Hematopoietic multipotent progenitor cell (in vitro differentiated cells): Measurements from ENCODE around the gene ATP1B1. TPM values are rescaled to one million over a fixed set of nuclear protein-coding genes. Genes with fewer than 3 reads are reported as not detected.
A peak's percentile ranks its signal among the peaks of the same experiment; 100 is the strongest.
"Not testable (repeated sequence)": the region's sequence is repeated elsewhere in the genome, so short reads cannot be mapped to it uniquely, and the experiment has no call there.

ENCODE experiments used
- DNase-seq, 3 donors: peaks; one replicate each; pipeline ENCODE4 v3.0.0-alpha.2; 2011 to 2015; ENCODE audit warnings: low read depth in 2 of 3, low spot score in 2 of 3
- total RNA-seq: library from RNA; depleted of rRNA; stranded (reverse); fragments of >200 nt; gene quantifications from one replicate; pipeline ENCODE4 v1.2.3, GENCODE V29; 2012

Gene ATP1B1
- total RNA-seq, 1 donor, result 14.3 TPM

DNA sequence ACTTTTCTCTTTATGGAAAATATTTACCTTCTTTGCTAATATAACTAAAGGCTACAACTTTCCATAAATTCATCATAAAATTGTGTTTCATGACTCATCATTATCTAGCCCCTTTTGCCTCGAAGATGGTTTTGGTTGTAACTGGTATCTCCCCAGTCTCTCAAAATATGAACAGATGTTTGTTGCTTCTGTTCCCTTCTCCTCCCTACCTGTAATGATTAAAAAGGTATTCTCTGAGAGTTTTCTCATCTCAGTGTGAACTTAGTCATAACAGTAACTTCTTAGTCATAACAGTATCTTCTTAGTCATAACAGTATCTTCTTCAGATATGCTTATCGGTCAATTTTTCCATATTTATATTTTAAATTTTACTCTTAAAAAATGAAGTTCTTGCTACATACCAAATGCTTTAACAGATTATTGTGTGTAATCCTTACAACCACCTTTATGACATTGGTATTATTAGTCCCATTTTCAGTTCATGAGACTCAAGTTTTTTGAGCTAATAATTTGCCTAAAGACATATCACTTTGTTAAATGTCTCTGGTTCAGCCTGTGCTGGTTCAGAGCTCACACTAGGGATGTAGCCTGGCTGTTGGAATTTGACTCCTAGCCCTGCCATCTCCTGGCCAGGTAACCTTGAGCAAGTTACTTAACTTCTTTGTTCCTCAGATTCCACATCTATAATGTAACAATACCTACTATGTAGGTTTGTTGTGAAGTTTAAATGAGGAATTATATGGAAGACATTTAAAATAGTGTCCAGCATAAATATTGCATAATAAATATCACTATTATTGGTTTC is 32.6 kb downstream of the ATP1B1 start:
- no peak for DNase-seq

DNA sequence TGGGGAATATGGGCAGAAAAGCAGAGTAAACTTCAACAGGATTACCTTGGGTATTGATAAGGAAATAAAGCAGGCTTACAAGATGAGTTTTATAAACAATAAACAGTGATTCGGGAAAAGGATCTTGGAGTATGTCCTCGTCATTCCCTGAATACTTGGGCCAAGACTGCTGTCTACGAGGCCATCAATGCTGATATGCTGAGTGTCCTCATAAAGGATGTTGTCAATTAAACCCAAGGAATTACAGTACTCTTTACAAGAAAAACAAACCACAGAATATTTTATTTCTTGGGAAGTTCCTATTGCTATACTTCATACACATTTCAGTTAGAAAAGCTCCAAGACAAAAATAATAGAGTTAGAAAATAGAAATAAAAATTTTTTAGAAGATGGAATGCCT is 34.9 kb downstream of the ATP1B1 start:
- DNase-seq, result no peak

DNA sequence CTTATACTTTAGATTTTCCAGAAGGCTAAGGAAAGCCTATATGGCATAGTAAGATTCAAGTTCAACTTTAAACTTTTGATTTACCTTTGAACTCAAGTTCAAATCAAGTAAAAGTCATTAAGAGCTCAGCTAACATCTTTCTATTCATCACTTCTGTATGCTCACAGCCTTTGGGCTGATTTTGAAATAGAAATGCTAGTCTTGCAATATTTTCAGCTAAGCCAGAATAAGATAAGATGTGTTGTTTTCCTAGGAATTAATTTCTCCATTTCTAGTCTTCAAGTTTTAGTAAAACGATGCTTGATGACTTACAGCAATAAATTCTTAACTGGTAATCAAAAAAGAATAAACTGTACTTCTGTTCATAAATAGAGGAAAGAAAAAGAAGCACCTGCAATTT is 35.6 kb downstream of the ATP1B1 start:
- no peak for DNase-seq

DNA sequence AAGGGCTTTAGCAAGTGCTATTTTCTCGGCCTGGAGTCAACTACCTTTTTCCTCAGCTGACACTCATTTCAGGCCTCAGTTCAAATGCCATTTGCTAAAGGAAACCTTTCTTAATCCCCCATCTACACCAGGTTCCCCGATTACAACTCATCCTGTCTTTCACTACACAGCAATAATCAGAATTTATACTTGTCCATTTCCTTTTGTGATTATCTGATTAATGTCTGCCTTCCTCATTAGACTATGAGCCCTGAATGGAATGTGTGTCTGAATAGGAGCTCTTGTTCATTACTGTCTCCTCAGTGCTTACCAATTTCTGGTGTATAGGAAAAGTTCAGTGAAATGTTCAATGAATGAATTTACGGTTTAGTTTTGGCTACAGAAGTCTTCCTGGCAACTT is 36.9 kb downstream of the ATP1B1 start:
- no peak for DNase-seq

DNA sequence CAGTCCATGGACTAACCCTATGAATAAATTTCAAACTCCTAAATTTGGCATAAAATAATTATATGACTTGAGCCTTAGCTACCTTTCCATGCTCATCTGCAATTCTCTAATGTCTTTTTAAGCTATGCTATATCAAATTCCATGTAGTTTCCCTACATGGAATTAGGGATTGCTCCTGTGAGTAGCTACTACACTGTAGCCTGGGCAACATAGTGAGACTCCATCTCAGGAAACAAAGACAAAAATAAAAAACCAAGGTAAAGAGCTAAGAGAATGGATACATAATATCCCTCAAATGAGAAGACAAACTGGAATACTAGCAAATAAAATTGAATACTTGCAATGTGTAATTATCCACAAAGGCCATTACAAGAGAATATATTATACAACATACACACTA is 37.5 kb downstream of the ATP1B1 start:
- no peak for DNase-seq

DNA sequence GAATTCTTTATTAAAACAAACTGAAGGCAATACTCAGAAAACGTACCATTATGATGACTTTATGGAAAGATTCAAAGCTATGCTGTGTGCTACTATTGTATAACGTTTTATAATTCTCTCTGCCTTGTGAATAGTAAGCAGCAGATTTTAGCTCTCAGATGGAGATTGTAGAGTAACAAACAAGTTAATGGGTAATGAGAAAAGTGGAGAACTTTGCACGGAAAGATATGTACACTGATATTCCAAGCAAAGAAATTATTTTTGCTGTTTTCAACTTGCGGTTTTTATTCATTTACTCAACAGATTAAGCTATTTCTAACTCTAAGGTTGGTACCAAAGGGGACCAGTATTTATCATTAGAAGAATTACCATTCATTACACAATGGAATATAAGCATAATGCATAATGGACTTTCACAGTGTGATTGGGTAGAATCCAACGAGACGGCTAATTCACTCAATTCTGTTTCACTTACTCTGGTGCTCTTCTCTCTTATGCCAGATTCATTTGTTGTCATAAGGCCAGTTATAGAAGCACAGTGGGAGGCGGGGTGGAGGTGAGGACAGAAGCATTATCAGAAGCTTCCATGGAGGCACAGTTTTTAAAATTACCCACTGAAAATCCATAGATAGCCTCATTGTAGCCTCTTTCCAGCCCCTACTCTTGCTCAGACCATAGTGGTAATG is 38.6 kb downstream of the ATP1B1 start:
- DNase-seq, result no peak

DNA sequence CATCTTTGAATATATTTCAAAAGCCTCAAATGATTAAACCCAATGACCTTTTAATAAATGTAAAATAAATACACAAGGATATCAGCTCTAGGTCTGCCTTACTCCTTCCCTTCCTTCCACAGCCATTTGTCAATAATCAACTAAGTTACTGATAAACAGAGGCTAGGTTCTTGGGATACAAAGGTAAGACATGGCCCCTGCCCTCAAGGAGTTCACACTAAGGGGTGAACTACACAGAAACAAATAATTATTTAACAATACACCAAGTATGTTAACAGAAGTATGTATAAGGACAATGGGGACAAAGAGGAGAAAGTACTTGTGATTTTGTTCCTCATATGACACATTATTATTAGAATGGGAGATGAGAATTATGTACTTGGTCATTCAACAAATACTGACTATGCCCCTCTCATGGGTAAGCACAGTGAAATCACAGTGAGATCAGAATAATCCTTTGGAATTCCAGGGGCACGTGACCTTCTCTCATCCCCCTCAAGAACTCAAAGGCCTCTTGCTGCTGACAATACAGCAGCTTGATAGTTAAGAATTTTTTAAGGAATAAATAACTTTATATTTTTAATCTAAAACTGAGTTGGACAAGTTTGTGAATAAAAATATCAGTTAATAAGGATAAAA is 40.2 kb downstream of the ATP1B1 start:
- DNase-seq, result no peak

DNA sequence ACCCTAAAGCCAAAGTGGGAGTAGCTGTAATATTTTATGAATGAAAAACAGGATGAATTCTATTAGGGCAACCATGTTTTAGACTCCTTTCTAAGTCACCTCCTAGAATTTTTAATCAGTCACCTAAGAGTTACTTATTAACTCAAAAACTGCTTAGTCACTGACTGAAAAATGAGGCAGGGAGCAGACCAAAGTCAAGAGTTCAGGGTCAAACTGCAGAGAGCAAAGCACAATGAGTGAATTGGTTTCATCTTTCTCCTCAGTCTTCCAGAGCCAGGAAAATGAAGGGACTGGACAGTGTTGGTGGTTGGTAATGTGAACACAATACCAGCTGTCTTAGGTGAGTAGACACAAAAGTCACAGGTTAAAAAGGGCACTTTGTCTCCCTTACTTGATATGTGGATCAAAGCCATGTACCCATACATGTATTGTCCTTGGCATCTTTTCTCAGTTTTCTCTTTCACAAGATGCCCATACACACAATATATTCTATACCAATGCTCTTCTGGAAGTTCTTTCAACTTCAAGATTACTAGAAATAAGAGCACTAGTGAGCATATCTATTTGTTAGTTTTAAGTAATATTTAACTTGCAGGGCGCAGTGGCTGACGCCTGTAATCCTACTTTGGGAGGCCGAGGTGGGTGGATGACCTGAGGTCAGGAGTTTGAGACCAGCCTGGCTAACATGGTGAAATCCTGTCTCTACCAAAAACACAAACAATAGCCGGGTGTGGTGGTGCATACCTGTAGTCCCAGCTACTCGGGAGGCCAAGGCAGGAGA is 42.2 kb downstream of the ATP1B1 start:
- DNase-seq, result no peak

DNA sequence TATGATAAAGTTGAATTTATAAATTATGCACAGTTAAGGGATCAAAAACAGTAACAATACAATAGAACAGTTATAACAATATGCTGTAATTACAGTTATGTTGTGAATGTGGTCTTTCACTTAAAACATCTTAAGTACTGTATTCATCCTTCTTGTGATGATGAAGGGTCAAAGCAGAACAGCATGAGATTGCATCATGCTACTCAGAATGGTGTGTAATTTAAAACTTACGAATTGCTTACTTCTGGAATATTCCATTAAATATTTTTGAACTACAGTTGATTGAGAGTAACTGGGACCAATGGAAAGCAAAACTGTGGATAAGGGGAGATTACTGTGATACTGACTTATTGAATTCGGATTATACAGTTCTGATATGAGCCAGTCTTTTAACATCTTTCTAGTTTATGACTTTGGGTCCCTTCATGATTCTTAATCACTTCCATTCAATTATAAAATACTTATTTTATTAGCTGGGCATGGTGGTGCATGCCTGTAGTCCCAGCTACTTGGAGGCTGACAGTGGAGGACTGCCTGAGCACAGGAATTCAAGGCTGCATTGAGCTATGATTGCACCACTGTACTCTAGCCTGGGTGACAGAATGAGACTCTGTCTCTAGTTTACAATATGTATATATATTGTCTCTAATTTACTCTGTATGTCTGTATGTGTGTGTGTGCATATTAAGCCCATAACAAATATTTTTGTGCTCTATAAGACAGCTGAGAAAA is 43.2 kb downstream of the ATP1B1 start:
- DNase-seq, result no peak

DNA sequence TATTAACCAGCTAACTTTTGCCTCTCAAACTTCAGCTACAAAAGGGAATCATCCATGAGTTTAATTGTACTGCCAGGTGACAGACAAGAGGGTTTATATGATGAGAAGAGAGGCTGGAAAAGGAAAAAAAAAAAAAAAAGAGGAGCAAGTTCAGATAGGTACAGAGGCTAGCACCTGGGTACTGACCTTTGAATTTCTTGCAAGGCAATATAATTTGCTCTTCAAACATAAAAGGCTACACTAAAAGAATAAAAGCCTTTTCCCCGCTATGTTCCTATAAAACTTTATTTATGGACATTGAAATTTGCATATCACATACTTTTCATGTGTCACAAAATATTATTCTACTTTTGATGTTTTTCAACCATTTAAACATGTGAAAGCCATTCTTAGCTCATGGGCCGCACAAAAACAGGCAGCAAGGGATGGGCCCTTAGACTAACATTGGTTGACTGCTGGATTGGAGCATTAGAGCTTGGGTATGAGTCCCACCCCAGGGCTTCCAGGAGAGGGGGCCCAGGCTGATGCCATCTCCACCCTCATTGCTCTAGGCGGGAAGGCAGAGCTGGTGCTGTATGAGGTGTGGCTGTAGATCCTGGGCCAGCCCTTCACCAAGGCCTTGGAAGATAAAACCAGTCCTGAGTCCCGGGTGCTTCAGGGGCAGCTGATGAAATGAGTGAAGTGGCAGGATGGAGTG is 44.3 kb downstream of the ATP1B1 start:
- no peak for DNase-seq

DNA sequence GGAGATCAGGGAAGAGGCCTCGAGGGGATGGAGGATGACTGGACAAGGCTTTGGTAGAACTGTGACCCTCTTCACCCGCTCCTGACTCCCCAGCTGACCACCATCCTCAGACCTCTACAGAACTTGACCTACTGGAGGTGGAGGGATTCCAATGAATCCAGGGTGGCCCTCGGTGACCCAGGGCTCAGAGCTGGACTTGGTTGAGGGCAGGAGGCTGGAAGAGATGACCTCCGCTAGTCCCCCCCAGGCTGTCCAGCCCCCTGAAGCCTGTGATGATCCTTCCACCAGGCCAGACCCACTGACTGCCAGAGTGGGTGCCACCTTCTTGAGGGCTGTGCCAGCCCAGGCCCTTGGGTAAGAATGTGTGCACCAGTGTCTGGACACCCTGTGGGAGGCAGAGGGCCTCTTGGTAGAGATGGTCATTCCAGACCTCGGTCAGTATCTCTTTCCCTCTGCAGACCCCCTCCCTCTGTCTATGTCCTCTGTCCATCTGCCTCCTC is 44.9 kb downstream of the ATP1B1 start:
- no peak for DNase-seq

DNA sequence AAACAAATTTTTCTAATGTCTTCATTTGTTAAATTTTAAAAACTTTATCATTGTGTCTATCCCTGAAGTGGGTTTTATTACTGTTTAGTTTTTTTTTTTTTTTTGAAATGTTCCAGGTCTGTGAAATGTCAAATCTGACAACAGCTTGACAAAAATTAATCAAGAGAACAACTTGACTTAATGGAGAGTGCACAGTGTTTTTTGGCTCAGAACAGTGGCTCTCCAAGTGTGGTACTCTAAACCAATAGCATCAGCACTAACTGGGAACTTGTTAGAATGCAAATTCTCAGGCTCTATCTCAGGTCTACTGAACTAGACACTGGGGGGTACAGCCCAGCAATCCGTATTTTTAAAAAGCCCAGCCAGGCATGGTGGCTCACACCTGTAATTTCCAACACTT is 49.2 kb downstream of the ATP1B1 start:
- DNase-seq, result no peak

DNA sequence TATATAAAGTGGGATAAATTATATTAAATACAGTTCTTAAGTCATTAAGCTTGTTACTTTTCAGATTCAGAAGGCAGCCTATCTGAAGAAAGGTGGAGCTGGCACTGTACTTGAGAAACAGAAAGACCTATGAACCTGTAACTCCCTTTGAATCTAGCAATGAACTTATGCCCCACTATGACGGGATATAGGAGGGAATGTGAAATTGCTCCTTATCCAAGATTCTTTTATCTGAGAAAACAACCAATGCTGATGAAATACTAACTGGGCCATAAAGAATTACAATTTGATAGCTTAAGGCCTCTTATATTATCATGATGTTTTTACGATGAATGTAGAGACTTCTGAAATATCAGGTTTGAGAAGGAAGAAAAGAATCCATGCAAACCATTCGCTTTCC is 50.1 kb downstream of the ATP1B1 start:
- no peak for DNase-seq

DNA sequence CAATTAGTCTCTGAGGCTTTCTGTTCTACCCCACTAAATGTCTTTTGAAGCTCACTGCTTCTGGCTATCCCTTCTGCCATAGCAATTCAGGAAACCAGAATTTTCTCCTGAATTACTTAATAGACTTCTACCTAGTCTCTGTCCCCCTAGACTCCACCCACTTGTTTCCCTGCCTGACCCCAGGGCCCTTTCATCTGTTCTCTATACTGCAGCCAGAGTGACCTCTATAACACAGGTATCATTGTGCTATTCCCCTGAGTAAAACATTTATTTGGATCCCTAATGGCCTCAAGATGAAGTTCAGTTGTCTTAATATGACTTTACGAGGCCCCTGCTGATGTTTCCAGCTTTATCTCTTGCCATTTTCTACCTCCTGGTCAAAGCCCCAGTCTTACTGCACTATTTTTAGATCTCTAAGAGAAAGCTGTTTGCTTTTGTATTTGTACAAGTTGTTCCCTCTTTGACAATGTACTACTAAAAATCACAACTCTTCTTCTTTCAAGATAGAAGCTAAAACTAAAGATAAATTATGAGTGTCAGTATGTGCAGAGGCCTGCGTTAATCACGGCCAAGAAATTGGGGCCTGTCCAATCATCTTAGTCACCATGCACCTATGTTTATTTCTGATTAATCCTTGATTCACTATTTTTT is 54.5 kb downstream of the ATP1B1 start:
- no peak for DNase-seq

DNA sequence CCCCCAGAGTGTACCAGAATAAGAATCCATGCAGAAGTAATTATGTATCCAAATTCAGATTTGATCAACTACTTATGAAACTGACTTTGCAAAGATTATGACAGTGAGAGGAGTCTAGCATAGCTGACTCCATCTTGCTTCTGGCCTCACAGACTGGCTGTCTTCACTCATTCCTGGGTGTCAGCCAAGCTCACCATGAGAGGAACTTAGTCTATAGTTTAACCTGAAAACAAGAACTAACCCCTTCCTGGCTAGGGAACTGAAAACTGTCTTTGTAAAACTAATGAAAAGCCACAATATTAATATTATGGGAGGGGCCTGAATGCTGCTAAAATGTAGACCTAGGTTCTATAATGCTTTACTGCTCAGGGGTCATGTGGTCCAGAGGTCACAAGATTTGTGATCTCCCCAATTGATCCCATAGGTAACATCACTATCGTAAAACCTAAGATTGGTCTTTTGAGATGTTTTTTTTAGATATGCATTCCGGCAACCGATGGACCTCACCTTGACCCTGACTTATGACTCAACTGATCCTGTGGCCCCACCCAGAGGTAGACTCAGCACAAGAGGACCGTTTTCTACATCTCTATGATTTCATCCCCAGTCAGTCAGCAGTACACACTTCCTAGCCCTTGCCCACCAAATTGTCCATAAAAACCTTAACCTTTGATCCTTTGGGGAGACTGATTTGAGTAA is 55.2 kb downstream of the ATP1B1 start:
- DNase-seq, result peak in 1 of 3 donors; percentile 15

DNA sequence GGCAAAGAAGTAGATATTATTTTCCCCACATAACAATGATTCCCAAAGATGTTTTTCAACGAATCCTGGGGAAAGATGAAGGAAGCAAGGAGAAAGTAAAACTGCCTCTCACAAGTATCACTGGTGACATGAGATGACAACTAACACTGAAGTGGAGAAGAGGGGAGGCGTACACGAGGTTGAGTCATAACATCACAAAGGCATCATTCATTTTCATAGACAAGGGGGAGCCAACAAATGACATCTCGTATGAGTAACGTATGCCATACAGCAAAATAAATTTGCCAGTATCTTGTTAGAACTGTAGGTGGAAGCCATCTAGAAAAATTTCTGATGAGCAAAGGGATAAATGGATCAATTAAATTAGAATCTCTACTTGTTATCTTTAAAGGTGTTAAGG is 56.6 kb downstream of the ATP1B1 start:
- DNase-seq, result no peak

DNA sequence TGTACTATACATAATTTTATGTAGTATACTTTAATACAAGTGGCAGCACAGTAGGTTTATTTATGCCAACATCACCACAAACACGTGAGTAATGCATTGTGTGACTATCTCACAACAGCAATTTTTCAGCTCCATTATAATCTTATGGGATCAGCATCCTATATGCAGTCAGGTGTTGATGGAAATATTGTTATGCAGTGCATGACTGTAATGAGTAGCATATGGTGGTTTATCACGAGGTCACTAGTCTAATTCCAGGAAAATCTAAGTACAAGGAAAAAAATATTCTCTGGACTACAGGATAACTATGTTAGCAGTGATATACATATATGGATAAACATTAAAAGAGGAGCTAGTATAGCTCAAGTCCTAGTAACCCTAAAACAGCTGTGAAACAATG is 69.0 kb downstream of the ATP1B1 start:
- no peak for DNase-seq

DNA sequence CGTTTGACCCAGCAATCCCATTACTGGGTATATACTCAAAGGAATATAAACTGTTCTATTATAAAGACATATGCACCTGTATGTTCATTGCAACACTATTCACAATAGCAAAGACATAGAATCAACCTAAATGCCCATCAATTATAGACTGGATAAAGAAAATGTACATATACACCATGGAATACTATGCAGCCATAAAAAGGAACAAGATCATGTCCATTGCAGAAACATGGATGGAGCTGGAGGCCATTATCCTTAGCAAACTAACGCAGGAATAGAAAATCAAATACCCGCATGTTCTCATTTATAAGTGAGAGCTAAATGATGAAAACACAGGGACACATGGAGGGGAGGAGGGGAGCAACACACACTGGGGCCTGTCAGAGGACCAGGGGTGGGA is 72.9 kb downstream of the ATP1B1 start:
- DNase-seq, result not testable (repeated sequence)

DNA sequence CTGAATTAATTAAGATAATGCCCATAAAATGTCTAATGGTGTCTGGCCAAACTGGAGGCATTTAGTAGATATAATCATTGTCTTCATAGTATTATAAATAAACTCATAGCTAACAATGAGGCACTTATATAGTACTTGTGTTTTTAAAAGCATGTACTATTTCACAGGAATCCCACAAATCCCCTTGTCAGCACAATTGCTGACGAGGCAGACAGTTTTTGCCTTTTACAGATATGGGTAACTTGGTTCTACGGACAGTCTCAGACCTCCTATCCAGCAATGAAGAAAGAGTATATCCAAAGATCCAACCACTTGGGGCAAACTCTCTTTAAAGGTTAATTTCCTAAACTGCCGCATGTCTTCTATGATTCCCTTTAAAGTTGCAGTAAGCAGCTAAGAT is 73.7 kb downstream of the ATP1B1 start:
- DNase-seq, result no peak
